ENCODE results near the gene ARHGAP44.

Gene ARHGAP44

GRCh38 chr17:13025687-13026086 is 236.4 kb downstream of the ARHGAP44 start:
- Mint-ChIP-seq H3K36me3 (ENCODE audit: low read depth) (no peaks in the 10 kb centered on the region), H3K4me3 (no peak overlapping the region), H3K4me1 (peaks cover 22% of the 10 kb centered on the region), H3K9me3 (no peaks in the 10 kb centered on the region), H3K27ac (no peak overlapping the region), H3K27me3 (ENCODE audit: low read depth, poor library complexity) (peaks cover 7% of the 10 kb centered on the region)
- no peak for DNase-seq
- no peak for TF ChIP-seq CTCF (IDR thresholded peaks at IDR 0.05)

GRCh38 chr17:13027246-13027645 is 237.9 kb downstream of the ARHGAP44 start:
- Mint-ChIP-seq H3K27ac (no peak overlapping the region), H3K27me3 (ENCODE audit: low read depth, poor library complexity) (peaks cover 10% of the 10 kb centered on the region), H3K36me3 (ENCODE audit: low read depth) (no peaks in the 10 kb centered on the region), H3K9me3 (no peaks in the 10 kb centered on the region), H3K4me1 (peaks cover 28% of the 10 kb centered on the region), H3K4me3 (no peak overlapping the region)
- no peak for DNase-seq
- no peak for TF ChIP-seq CTCF (IDR thresholded peaks at IDR 0.05)

- peaks cover 4% of the 10 kb centered on the region for H3K9me3 Mint-ChIP-seq
- H3K36me3 Mint-ChIP-seq (ENCODE audit: low read depth): no peaks in the 10 kb centered on the region
- H3K27me3 Mint-ChIP-seq (ENCODE audit: low read depth, poor library complexity): peaks cover 11% of the 10 kb centered on the region
- no peak for DNase-seq
- no peak for TF ChIP-seq CTCF (IDR thresholded peaks at IDR 0.05)
- H3K4me3 Mint-ChIP-seq: no peak overlapping the region
- H3K27ac Mint-ChIP-seq: no peak overlapping the region
- H3K4me1 Mint-ChIP-seq: peaks cover 17% of the 10 kb centered on the region
Measured at GRCh38 chr17:13029340-13029739, 240.0 kb downstream of the ARHGAP44 start.

- Mint-ChIP-seq H3K4me1 (peaks cover 16% of the 10 kb centered on the region), H3K4me3 (no peak overlapping the region), H3K27ac (no peak overlapping the region), H3K27me3 (ENCODE audit: low read depth, poor library complexity) (peaks cover 10% of the 10 kb centered on the region), H3K9me3 (peaks cover 10% of the 10 kb centered on the region), H3K36me3 (ENCODE audit: low read depth) (no peaks in the 10 kb centered on the region)
- no peak for DNase-seq
- no peak for TF ChIP-seq CTCF (IDR thresholded peaks at IDR 0.05)
Measured at GRCh38 chr17:13030056-13030455, 240.8 kb downstream of the ARHGAP44 start.

GRCh38 chr17:13030459-13031300 is 241.4 kb downstream of the ARHGAP44 start:
- peak; percentile 86 for TF ChIP-seq CTCF (IDR thresholded peaks at IDR 0.05)
- peaks cover 15% of the 10 kb centered on the region for H3K9me3 Mint-ChIP-seq
- H3K36me3 Mint-ChIP-seq (ENCODE audit: low read depth): peaks cover 4% of the 10 kb centered on the region
- H3K4me1 Mint-ChIP-seq: peaks cover 16% of the 10 kb centered on the region
- H3K27me3 Mint-ChIP-seq (ENCODE audit: low read depth, poor library complexity): peaks cover 9% of the 10 kb centered on the region
- peak; percentile 59 for DNase-seq
- no peak overlapping the region for H3K27ac Mint-ChIP-seq
- H3K4me3 Mint-ChIP-seq: no peak overlapping the region

All from nephron progenitor cell (in vitro differentiated cells).